Hepatocyte (in vitro differentiated cells): ENCODE results near the gene KRT76. TPM values are rescaled to one million over a fixed set of nuclear protein-coding genes. Genes with fewer than 3 reads are reported as not detected.
"Not testable (repeated sequence)": the region's sequence is repeated elsewhere in the genome, so short reads cannot be mapped to it uniquely, and the experiment has no call there.

Experiments used
- DNase-seq: peaks from one replicate; pipeline ENCODE4 v3.0.0-alpha.2; 2016; ENCODE audit warnings: low spot score
- H2AFZ ChIP-seq: fragments of 200-600 bp; sonication (generic); 2 replicates; pipeline ENCODE4 v1.6.0; 2016; ENCODE audit warnings: antibody characterized with exemption, mild to moderate bottlenecking
- H3K27ac ChIP-seq: fragments of 200-600 bp; sonication (generic); 2 replicates; pipeline ENCODE4 v1.5.1; 2016; ENCODE audit warnings: mild to moderate bottlenecking
- H3K27me3 ChIP-seq: fragments of 200-600 bp; sonication (generic); 2 replicates; pipeline ENCODE4 v1.6.1; 2016
- H3K36me3 ChIP-seq: fragments of 200-600 bp; sonication (generic); replicated peaks from 2 replicates; pipeline ENCODE4 v1.5.1; 2016; ENCODE audit warnings: low read depth; ENCODE audit not compliant: insufficient read depth
- H3K4me1 ChIP-seq: fragments of 200-600 bp; sonication (generic); 2 replicates; pipeline ENCODE4 v1.5.1; 2016; ENCODE audit warnings: mild to moderate bottlenecking, moderate library complexity; ENCODE audit not compliant: insufficient read depth
- H3K4me2 ChIP-seq: fragments of 200-600 bp; sonication (generic); 2 replicates; pipeline ENCODE4 v1.6.0; 2016
- H3K4me3 ChIP-seq: fragments of 200-600 bp; sonication (generic); 2 replicates; pipeline ENCODE4 v1.5.1; 2016; ENCODE audit warnings: mild to moderate bottlenecking
- H3K79me2 ChIP-seq: fragments of 200-600 bp; sonication (generic); 2 replicates; pipeline ENCODE4 v1.6.0; 2017; ENCODE audit warnings: mild to moderate bottlenecking
- H3K9me2 ChIP-seq: fragments of 200-600 bp; sonication (generic); replicated peaks from 2 replicates; pipeline ENCODE4 v1.6.0; 2017; ENCODE audit warnings: mild to moderate bottlenecking; ENCODE audit not compliant: insufficient read depth
- H3K9me3 ChIP-seq: fragments of 200-600 bp; sonication (generic); 2 replicates; pipeline ENCODE4 v1.5.1; 2016; ENCODE audit warnings: low read depth, mild to moderate bottlenecking
- H4K20me1 ChIP-seq: fragments of 200-600 bp; sonication (generic); 2 replicates; pipeline ENCODE4 v1.6.0; 2016; ENCODE audit warnings: mild to moderate bottlenecking; ENCODE audit not compliant: insufficient read depth, poor library complexity, severe bottlenecking
- CTCF ChIP-seq: fragments of 200-600 bp; sonication (generic); IDR thresholded peaks from 2 replicates; pipeline ENCODE4 v1.5.1; 2016; ENCODE audit warnings: antibody characterized with exemption, mild to moderate bottlenecking; ENCODE audit not compliant: poor library complexity
- EZH2 ChIP-seq: fragments of 200-600 bp; sonication (generic); IDR thresholded peaks from 2 replicates; pipeline ENCODE4 v1.6.1; 2016; ENCODE audit warnings: antibody characterized with exemption, mild to moderate bottlenecking, borderline replicate concordance
- EZH2phosphoT487 ChIP-seq: fragments of 200-600 bp; sonication (generic); IDR thresholded peaks from one replicate; pipeline ENCODE4 v1.6.1; 2018; ENCODE audit warnings: antibody characterized with exemption, mild to moderate bottlenecking, low read depth, moderate library complexity; ENCODE audit not compliant: unreplicated experiment, severe bottlenecking
- WGBS: methylation state at CpG from one replicate; pipeline ENCODE4 v1.1.6; 2016; ENCODE audit warnings: low lambda C conversion rate; ENCODE audit errors: missing lambda C conversion rate; 5-methylcytosine and 5-hydroxymethylcytosine counted together
- polyA plus RNA-seq: library from polyadenylated mRNA; unstranded; fragments of >200 nt; fragmentation: Nextera tagmentation; extraction: Ambion mirVana; gene quantifications from 2 replicates; pipeline ENCODE4 v1.2.1, GENCODE V29; 2016
- total RNA-seq: library from RNA; depleted of rRNA; stranded (reverse); fragments of >200 nt; gene quantifications from 2 replicates; pipeline ENCODE4 v1.2.3, GENCODE V29; 2014

KRT76 gene
- total and polyA plus RNA-seq, 2 experiments from 2014 or later: not detected

- H3K36me3 ChIP-seq: no peaks in the 10 kb centered on the region
- no peak overlapping the region for H3K27ac ChIP-seq
- H3K4me1 ChIP-seq: no peaks in the 10 kb centered on the region
- TF ChIP-seq EZH2phosphoT487 (no peak), EZH2 (no peak), CTCF (no peak)
- H4K20me1 ChIP-seq: no peaks in the 10 kb centered on the region
- H2AFZ ChIP-seq: no peak overlapping the region
- no peaks in the 10 kb centered on the region for H3K9me3 ChIP-seq
- DNase-seq: no peak
- H3K4me3 ChIP-seq: no peak overlapping the region
- 82% methylated on average over 3 of the region's 3 CpGs for WGBS
- no peaks in the 10 kb centered on the region for H3K9me2 ChIP-seq
- H3K79me2 ChIP-seq: no peaks in the 10 kb centered on the region
- H3K27me3 ChIP-seq: peaks cover 25% of the 10 kb centered on the region
- no peak overlapping the region for H3K4me2 ChIP-seq
Observed at GRCh38 chr12:52753283-52753682, 23.9 kb downstream of the KRT76 start.

- Histone ChIP-seq H3K79me2 (no peaks in the 10 kb centered on the region), H3K9me2 (no peaks in the 10 kb centered on the region), H3K27me3 (peaks cover 21% of the 10 kb centered on the region), H3K4me3 (no peak overlapping the region), H3K4me2 (no peak overlapping the region), H3K9me3 (no peaks in the 10 kb centered on the region), H3K27ac (no peak overlapping the region), H4K20me1 (no peaks in the 10 kb centered on the region), H2AFZ (no peak overlapping the region), H3K4me1 (no peaks in the 10 kb centered on the region), H3K36me3 (no peaks in the 10 kb centered on the region)
- DNase-seq: no peak
- TF ChIP-seq EZH2 (no peak), CTCF (no peak), EZH2phosphoT487 (no peak)
- 87% methylated on average over 2 of the region's 2 CpGs for WGBS
Observed at GRCh38 chr12:52752516-52752915, 24.6 kb downstream of the KRT76 start.

- Histone ChIP-seq H3K4me3 (no peak overlapping the region), H3K79me2 (no peaks in the 10 kb centered on the region)
- TF ChIP-seq EZH2phosphoT487 (no peak), CTCF (no peak), EZH2 (no peak)
Observed at GRCh38 chr12:52751795-52752194, 25.4 kb downstream of the KRT76 start.

GRCh38 chr12:52750532-52750931, 26.6 kb downstream of the KRT76 start:
- H3K4me1 ChIP-seq, H2AFZ ChIP-seq, H3K9me2 ChIP-seq, H3K79me2 ChIP-seq, H3K4me2 ChIP-seq, H3K36me3 ChIP-seq, H3K4me3 ChIP-seq, DNase-seq, H4K20me1 ChIP-seq, H3K9me3 ChIP-seq, H3K27ac ChIP-seq: not testable (repeated sequence)
- peaks cover 23% of the 10 kb centered on the region for H3K27me3 ChIP-seq
- whole genome bisulfite sequencing: 35% methylated on average over 3 of the region's 3 CpGs

More at GRCh38 chr12:52751795-52752194, 25.4 kb downstream of the KRT76 start:
- Histone ChIP-seq H4K20me1 (no peaks in the 10 kb centered on the region), H3K36me3 (no peaks in the 10 kb centered on the region), H3K9me3 (no peaks in the 10 kb centered on the region), H3K27me3 (peaks cover 18% of the 10 kb centered on the region), H2AFZ (no peak overlapping the region), H3K27ac (no peak overlapping the region), H3K4me2 (no peak overlapping the region), H3K9me2 (no peaks in the 10 kb centered on the region), H3K4me1 (no peaks in the 10 kb centered on the region)
- DNase-seq: no peak
